HTR-8/SVneo (cell line): ENCODE results near the gene HLA-DOB.

Source experiments
- DNase-seq: peaks from one replicate; pipeline ENCODE4 v3.0.0; 2011; ENCODE audit warnings: low spot score, mixed read lengths; ENCODE audit not compliant: insufficient read length
- FAIRE-seq: peaks from 2 replicates; lab custom pipeline; 2011; peaks lifted over from hg19 to GRCh38; lab: Jason Lieb, UNC

HLA-DOB gene

DNA sequence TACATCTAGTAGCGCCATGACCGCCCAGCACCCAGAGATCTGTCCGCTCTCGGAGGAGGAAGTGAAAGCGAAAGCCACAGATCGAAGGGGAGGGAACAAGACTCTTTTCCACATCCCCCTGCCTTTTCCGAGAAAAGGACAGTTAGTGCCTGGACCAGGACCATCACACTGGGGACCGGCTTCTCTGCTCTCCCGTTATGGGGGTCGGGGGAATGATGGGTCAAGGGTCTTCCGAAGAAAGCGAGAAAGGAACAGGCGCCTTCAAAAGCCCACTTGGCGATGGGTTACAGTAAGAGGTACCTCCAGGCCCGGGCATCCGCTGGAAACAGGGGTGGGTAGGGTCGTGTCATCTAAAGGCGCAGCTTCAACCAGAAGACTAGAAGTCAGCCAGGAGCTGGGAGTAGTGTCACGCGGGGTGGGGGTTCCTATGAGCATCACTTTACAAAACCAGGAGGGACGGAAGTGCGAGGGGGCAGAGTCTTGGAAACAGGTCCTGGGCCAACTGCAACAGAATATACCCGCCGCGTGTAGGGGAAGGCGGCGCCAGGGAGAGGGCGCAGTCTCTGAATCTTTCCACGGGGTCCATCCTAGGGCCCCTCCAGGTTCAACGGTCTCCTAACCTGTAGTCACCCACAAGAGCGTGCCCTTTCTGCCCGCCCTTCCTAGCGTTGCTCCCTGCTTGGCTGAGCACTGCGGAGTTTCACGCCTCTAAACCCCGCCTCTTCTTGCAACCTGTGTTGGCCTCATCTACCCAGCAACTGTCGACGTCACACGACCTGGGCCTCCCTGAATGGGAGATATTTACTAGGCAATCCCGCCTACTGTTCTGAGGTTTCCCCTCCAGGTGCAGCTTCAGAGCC lies 27.4 kb upstream of the HLA-DOB start, which contains the start of gene PSMB8:
Gene PSMB8 (minus strand): TSS at position 69 of the 860 bp plus-strand sequence. CDS start 51 bp downstream, at position 18.
- DNase-seq: peak; percentile 95
- peak; percentile 94 for FAIRE-seq

DNA sequence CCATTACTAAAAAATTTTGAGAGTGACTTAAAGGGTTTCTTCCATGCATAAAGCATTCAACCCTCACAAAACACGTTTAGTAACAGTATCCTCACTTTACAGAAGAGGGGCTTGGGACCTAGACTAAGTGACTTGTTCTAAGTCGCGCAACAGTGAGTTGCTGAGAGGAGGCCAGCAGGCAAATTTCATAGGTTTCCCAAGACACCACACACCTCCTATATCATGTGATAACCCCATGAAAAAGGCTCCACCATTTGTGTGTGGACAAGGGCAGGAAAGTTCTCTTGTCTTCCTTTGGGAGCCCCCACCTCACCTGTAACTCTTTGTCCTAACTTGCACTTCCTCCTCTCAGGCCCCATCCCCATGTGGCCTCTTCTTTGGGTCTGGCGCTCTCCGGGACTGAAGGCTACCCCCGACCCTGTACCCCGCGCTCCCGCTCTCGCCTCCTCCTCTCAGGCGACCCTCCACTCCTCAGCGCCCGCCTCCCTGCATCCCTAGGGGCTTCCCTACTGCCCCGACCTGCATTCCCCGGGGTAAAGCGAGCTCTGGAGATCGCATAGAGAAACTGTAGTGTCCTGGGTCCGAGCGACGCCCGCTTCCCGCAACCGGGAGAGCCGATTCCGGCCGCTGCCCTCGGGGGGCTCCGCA lies 26.7 kb upstream of the HLA-DOB start:
- DNase-seq (no peak), FAIRE-seq (no peak)

DNA sequence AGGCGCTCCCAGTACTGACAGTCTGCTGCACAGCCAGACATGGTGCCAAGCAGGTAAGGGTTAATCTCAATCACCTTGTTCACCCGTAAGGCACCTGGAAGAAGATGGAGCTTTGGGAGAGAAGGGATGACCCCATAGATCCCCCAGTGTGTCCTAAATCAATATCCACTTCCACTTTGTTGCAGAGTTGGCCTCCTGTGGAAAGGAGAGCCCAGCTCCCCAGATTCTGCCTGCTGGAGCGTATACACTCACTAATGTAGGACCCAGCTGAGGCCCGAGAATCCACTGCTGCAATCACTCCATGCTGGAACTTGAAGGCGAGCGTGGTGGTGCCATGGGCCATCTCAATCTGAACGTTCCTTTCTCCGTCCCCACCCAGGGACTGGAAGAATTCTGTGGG lies 25.9 kb upstream of the HLA-DOB start:
- FAIRE-seq: no peak

DNA sequence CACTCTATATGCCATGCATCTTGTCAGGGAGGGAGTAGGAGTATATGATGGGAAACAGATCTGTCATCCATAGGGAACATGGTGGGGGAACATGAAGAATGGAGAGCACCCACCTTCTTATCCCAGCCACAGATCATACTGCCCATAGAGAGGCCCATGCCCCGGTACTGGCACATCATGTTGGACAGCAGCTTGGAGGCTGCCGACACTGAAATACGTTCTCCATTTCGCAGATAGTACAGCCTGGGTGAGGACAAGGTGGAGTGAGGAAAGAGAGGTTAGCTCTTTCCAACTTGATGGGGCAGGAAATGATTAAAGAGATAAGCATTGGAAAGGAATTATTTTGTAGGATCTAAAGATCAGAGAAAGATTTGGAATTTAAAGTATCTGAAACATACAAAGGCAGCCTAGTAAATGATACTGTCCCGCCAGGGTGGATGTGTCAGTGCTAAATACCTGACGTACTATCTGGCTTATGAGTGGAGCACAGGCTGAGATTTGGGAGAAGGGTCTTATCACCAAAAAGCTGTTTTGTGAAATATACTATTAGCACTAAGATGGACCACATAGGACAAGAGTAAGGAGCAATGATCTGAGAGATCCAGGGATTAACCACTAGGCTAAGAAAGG lies 25.3 kb upstream of the HLA-DOB start:
- FAIRE-seq (no peak), DNase-seq (no peak)

More for the DNA sequence above, 25.9 kb upstream of the HLA-DOB start:
- no peak for DNase-seq

DNA sequence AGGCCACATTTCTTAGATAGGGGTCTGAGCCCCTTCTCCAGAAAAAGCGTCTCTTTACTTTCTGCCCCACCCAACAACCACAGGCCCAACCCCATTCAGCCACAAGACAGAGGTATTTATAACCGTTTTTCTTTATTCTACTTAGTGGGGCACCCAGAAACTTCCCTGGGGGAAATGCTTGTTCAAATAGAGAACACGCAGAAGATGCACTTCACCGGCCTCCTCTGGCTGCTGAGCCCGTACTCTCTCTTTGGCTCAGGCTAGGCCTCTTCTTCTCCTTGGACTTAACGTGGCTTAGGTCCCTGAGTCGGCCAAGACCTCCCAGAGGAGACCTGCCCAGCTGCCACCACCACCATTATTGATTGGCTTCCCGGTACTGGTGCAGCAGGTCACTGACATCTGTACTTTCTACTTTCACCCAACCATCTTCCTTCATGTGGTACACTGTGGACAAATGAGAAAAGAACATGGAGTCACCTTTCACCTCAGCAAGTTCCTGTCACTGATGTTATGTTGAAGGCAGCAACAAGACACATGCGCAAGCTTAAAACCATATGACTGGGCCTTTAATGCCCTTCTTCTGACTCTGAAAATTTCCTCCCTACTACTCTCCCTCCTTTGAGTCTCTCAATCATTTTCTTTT lies 23.9 kb upstream of the HLA-DOB start:
- no peak for FAIRE-seq
- DNase-seq: no peak

DNA sequence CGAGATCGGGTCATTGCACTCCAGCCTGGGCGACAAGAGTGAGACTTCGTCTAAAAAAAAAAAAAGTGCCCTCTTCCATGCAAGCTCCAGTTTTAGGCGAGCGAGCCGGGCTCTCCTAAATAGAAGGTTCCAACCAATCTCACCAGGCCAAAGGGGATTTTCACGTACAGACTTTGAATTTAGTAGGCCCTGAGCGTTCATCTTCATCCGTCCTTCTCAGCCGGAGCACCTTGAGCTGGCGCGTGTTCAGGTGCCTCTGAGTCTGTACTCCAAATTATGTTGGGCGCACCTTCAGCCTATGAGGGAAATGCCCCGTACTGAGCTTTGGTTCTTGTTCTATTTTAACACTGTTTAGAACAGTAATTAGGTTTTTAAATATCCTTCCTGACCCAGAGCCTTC lies 22.6 kb upstream of the HLA-DOB start:
- DNase-seq (no peak), FAIRE-seq (no peak)

DNA sequence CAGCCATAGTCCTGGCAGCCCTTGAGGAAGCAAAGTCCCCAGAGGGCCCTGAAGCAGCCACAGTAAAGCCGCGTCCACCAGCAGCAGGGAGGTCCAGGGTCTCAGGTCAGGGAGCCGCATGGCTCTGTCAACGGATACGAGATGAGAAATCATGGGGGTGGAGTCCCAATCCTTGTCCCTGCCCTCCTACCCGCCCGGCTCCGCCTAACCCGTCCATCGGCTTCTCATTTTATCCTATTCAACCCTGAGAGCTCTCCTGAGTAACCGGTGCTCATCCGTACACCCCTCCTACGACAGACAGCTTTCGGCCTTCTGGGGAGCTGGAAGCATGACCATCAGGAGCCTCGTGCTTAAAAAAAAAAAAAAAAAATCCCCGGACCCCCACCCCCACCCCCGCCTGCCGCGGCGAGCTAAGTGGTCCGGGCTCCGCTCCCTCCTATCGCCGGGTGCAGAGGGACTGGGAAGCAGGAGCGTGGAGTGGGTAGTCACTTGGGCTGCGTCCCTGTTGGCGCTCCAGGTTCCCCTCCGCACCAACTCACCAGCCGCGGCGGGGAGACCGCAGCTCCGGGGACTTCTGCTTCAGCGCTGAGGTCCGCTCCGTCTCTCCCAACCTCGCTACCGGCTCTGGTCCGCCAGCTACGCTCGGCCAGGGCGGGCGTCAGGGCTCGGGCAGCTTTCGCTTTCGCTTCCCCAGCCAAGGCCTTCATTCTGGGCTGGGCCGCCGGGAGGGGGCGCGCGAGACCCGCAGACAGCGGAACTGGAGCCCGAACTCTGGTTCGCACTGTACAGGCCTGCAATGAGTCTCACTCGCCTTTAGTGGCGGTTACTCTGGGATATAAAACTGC lies 21.5 kb upstream of the HLA-DOB start, which contains the start of gene TAP2:
Gene TAP2 (minus strand): TSS at position 626 of the 845 bp plus-strand sequence. CDS start 506 bp downstream, at position 120.
- FAIRE-seq: peak; percentile 69
- peak; percentile 92 for DNase-seq

DNA sequence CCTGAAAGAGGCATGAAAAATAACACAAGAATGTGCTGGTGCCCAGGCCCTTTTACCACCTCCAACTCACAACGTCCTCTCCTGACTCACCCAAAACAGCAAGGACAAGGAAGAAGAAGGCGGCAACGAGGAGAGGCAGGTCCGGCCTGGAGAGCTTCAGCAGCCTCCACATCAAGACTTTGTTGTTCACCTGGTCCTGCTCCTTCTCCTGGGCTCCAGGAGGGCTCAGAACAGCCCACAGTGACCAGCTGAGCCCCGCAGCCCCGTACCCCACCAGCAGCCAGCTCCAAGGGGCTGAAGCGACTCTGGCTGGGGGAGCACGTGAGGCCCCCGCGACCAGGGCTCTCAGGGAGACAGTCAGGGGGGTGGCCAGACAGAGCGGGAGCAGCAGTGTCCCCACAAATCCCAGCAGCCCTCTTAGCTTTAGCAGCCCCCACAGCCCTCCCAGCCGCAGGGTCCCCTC lies 20.9 kb upstream of the HLA-DOB start:
- no peak for FAIRE-seq
- peak; percentile 7 for DNase-seq

DNA sequence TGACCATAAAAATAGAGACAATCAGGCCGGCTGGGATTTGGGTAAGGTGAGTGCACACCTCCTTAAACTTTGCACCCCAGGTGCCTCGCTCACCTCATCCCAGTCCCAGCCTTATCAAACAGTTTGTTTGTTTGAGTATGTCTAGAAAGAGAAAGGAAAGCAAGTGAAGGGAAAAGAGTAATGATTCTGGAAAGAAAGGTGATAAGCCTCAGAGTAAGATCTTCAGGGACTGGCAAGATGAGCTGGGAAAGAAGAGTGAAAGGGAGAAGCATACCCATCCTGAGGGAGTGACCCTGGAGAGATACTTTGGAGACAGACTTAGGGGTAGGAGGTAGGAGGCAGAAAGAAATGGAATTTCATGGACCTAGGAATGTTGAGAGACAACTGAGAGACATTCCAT lies 20.1 kb upstream of the HLA-DOB start:
- FAIRE-seq (no peak), DNase-seq (no peak)

DNA sequence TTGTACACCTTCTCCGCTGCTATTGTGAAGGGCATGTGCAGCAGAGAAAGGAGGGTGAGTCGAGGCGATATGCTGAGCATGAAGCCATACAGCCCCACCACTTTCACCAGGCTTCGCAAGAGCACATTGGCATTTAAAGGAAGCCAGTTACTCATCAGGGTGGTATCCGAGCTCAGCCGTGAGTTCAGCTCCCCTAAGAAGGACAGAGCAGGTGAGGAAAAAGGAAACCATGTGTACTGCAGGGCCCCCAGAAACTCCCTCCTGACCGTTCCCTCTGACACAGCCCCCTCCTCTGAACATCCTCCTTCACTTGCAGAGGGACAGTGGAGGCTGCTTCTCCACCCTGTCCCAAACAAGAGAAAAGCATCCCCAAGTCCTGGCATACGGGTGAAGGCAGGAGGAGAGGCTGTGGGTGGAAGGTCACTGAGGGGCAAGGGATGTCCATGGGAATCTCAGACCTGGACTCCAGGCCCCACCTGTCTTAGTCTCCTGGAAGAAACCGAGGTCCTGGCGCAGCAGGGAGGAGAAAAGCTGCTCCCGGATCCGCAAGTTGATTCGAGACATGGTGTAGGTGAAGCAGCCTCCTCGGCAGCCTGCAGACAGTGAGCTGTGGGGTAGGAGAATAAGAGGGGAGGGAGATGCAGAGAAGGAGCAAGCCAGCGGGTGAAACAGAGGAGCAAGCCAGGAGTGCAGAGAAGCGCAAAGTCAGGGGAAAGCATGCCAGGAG lies 18.5 kb upstream of the HLA-DOB start:
- FAIRE-seq (no peak), DNase-seq (no peak)

DNA sequence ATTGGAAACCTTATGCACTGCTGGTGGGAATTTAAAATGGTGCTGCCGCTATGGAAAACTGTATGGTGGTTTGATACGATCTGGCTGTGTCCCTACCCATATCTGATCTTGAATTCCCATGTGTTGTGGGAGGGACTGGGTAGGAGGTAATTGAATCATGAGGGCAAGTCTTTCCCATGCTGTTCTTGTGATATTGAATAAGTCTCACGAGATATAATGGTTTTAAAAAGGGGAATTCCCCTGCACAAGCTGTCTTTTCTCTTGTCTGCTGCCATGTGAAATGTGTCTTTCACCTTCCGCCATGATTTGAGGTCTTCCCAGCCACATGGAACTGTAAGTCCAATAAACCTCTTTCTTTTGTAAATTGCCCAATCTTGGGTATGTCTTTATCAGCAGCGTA lies 16.9 kb upstream of the HLA-DOB start:
- DNase-seq (no peak), FAIRE-seq (no peak)

DNA sequence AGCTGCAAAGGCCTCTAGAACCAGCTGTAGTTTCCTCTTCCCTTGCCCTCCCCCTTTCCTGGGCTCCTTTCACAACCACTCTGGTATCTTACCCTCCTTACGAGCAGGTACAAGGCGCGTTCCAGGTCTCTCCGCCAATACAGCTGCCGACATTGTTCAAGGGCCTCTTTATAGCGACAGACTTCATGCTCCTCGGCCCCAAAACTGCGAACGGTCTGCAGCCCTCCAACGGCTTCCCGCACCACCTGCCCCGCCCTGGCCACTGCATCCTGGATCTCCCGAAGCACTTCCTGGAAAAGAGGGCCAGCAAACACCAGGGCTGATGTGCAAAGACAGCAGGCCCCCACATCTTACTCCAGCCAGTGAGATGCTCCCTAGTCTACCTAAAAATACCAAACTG lies 15.7 kb upstream of the HLA-DOB start:
- DNase-seq: no peak
- FAIRE-seq: no peak

DNA sequence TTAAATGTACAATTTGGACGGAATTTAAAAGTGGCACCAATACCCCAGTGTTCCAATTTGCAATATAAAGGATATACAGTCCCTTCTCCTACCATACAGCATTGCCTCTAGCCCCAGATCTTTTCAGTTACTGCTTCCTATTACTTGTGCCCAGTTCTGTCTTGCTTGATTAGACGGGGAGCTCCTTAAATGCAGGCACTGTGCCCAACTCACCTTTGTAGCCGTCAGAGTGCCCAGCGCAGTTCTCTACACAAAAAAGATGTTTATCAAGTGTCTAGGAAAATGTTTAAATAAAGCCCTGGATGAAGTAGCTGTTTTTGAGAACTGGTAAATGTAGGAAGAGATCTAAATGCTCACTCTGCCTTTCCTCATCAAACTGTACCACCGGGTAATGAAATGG lies 14.1 kb upstream of the HLA-DOB start:
- FAIRE-seq: no peak
- no peak for DNase-seq

DNA sequence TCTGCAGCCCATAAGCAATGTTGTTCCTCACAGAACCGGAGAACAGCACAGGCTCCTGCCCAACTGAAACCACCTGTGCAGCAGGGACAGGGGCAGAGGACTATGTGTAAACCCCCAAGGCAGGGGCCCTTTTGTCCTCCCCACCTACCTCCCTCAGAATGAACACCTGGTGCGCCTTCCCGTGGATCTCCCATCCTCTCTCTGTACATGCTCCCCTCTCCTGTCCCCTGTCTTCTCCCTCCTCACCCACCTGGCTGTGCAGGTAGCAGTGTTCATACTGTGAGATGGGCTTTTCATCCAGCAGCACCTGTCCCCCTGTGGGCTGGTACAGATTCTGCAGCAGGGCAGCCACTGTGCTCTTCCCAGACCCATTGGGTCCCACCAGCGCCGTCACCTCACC lies 13.2 kb upstream of the HLA-DOB start:
- DNase-seq (no peak), FAIRE-seq (no peak)

DNA sequence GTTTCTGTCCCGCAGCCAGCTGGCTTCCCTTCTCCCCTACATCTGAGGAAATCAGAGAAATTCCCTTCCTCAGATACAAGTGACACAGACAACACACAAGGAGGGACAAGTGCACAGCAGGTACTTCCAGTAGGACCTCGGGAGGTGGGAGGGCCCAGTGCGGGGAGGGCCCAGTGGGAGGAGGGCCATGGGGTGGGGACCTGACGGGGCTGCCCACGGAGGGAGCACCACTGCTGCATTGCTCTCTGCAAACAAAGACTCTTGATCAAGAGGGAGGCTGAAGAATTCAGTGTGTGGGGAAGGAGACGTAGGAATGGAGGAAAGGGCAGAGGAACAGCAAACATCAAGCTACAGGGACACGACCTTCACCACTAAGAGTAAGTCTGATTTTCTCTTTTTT lies 12.7 kb upstream of the HLA-DOB start:
- DNase-seq (no peak), FAIRE-seq (no peak)

DNA sequence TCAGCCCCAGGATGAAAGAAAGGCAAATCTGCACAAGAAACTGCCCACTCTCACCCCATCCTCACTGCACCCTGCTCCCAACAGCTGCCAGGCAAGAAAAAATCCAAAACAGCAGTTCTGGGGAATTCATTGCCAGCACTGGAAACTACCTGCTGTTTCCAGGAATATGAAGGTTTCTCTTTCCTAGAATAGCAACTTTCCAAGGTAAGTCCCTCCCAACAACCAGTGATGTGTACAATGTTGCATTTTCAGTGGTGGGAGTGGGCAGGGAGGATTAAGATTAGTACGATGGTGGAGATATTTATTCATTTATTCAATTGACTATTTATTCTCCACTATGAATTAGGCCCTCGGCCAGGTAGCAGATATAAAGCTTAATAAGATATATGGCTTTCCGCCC lies 10.2 kb upstream of the HLA-DOB start:
- DNase-seq (no peak), FAIRE-seq (no peak)

DNA sequence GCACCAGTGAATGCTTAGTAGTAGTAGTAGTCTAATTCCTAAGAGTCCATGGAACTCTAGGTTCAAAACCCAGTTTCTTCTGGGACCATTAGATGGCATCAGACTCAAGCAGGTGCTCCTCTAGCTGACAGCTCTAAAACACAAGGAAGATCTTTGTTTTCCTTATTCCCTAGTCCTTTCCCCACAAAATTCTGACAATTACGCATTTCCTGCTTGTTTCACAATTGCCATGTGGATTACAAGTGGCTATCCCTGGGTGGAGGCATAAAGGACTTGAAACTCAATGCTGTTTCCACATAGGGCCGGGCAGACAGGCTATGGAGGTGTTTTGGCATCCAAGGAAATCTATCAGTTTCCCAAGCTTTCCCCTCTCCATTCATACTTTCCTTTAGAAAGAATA lies 9.2 kb upstream of the HLA-DOB start:
- DNase-seq (peak; percentile 19), FAIRE-seq (no peak)

DNA sequence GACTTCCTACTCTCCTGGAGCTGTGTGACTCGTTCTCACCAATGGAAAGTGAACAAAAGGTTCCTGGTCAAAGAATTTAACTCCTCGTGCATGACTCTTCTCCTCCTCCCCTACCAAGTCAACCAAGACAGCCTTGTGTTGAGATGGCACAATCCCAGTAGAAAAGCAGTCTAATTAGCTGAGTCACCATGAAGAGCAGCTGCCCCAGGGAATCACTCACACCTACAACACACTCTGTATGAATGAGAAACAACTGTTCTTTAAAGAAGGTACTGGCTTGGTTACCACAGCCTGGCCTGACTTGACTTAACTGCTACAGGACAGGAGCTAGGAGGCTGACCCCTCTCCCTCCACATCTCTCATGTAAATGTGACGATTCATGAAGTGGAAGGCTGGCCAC lies 2.9 kb upstream of the HLA-DOB start:
- FAIRE-seq (peak; percentile 40), DNase-seq (no peak)

DNA sequence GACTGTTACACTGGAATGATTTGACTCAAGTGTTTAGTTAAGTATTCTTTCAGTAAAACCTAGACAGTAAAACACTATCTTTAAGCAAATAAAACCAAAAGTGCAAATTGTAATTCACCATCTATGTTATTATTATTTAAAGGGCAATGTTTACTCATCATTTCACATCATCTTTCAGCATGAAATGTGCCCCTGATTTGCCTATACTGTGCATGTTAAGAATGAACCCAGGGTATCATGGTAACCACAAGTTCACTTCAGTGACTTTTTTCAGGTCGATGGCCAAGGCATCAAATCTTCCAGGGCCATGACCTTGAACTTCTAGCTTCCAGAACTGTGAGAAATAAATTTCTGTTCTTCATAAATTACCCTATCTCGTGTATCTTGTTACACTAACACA lies 2.1 kb upstream of the HLA-DOB start:
- FAIRE-seq (no peak), DNase-seq (no peak)
